ENCODE data around the gene SCRN1.

- TF ChIP-seq CTCF (IDR thresholded peaks at IDR 0.05; ENCODE audit: poor library complexity) = no peak
- no peak for TF ChIP-seq EZH2 (IDR thresholded peaks at IDR 0.05; ENCODE audit: borderline replicate concordance)
Observed at GRCh38 chr7:29957521-29958310, 31.9 kb downstream of the SCRN1 start.

Measured in hepatocyte (in vitro differentiated cells).